ENCODE measurements around the gene COTL1.

Gene COTL1

GRCh38 chr16:84594725-84595038 is 23.2 kb downstream of the COTL1 start:
- no peak overlapping the region for H2BK12ac ChIP-seq (ENCODE audit: low read length in 2 of 2)
- peaks cover 28% of the 10 kb centered on the region for H3K4me1 ChIP-seq (ENCODE audit: control insufficient read depth, insufficient read depth, low read depth, low read length)
- peaks cover 31% of the 10 kb centered on the region for H3K79me1 ChIP-seq (replicated peaks; ENCODE audit: low read length, poor library complexity, severe bottlenecking)
- H3K4ac ChIP-seq (ENCODE audit: low read depth in 1 of 2, low read length in 2 of 2): no peak overlapping the region
- H2AFZ ChIP-seq (ENCODE audit: low read depth, low read length): no peak overlapping the region
- no peak overlapping the region for H2BK15ac ChIP-seq (ENCODE audit: low read depth, poor library complexity, severe bottlenecking)
- no peak for DNase-seq
- H3K14ac ChIP-seq (ENCODE audit: low read length in 2 of 2): no peak overlapping the region
- 83% methylated on average over 9 of the region's 9 CpGs for WGBS
- no peaks in the 10 kb centered on the region for H3K27me3 ChIP-seq (ENCODE audit: control insufficient read depth in 1 of 2, insufficient read depth in 1 of 2, low read length in 2 of 2)
- no peak overlapping the region for H3K4me2 ChIP-seq (ENCODE audit: low read length, poor library complexity, severe bottlenecking)
- H2AK5ac ChIP-seq (ENCODE audit: low read length, severe bottlenecking): no peak overlapping the region
- H3K18ac ChIP-seq (ENCODE audit: low read depth in 1 of 2, low read length in 2 of 2): no peak overlapping the region
- no peak overlapping the region for H3K23ac ChIP-seq (ENCODE audit: low read length in 2 of 2)
- H3K9me3 ChIP-seq (ENCODE audit: control insufficient read depth, low read length): no peaks in the 10 kb centered on the region
- no peak overlapping the region for H3K27ac ChIP-seq (ENCODE audit: low read length, poor library complexity, severe bottlenecking)
- no peak overlapping the region for H2BK120ac ChIP-seq (ENCODE audit: low read depth, low read length)
- H2BK5ac ChIP-seq (ENCODE audit: low read depth, low read length, poor library complexity, severe bottlenecking): no peak overlapping the region
- H4K91ac ChIP-seq (ENCODE audit: low read length): no peak overlapping the region
- H3K9ac ChIP-seq (ENCODE audit: low read length): no peak overlapping the region
- peaks cover 46% of the 10 kb centered on the region in 2 experiments for H3K36me3 ChIP-seq (ENCODE audit: control insufficient read depth in 1 of 2, insufficient read depth in 2 of 2, low read depth in 1 of 2, low read length in 2 of 2)
- no peak overlapping the region for H4K8ac ChIP-seq (ENCODE audit: low read length)
- no peak overlapping the region for H3K4me3 ChIP-seq (ENCODE audit: insufficient read depth in 1 of 2, low read depth in 1 of 2, low read length in 2 of 2)

- H2AK5ac ChIP-seq (ENCODE audit: low read length, severe bottlenecking): no peak overlapping the region
- H3K27me3 ChIP-seq (ENCODE audit: control insufficient read depth in 1 of 2, insufficient read depth in 1 of 2, low read length in 2 of 2): no peaks in the 10 kb centered on the region
- no peak overlapping the region for H2AFZ ChIP-seq (ENCODE audit: low read depth, low read length)
- no peak overlapping the region for H2BK15ac ChIP-seq (ENCODE audit: low read depth, poor library complexity, severe bottlenecking)
- no peak overlapping the region for H4K8ac ChIP-seq (ENCODE audit: low read length)
- no peak overlapping the region for H3K4me2 ChIP-seq (ENCODE audit: low read length, poor library complexity, severe bottlenecking)
- no peak overlapping the region for H2BK12ac ChIP-seq (ENCODE audit: low read length in 2 of 2)
- no peak overlapping the region for H2BK120ac ChIP-seq (ENCODE audit: low read depth, low read length)
- no peaks in the 10 kb centered on the region for H3K9me3 ChIP-seq (ENCODE audit: control insufficient read depth, low read length)
- H3K79me1 ChIP-seq (replicated peaks; ENCODE audit: low read length, poor library complexity, severe bottlenecking): peaks cover 37% of the 10 kb centered on the region
- H3K4me1 ChIP-seq (ENCODE audit: control insufficient read depth, insufficient read depth, low read depth, low read length): peaks cover 27% of the 10 kb centered on the region
- no peak overlapping the region for H3K4me3 ChIP-seq (ENCODE audit: insufficient read depth in 1 of 2, low read depth in 1 of 2, low read length in 2 of 2)
- no peak overlapping the region for H3K14ac ChIP-seq (ENCODE audit: low read length in 2 of 2)
- peaks cover 52% of the 10 kb centered on the region in 2 experiments for H3K36me3 ChIP-seq (ENCODE audit: control insufficient read depth in 1 of 2, insufficient read depth in 2 of 2, low read depth in 1 of 2, low read length in 2 of 2)
- no peak overlapping the region for H3K18ac ChIP-seq (ENCODE audit: low read depth in 1 of 2, low read length in 2 of 2)
- H3K27ac ChIP-seq (ENCODE audit: low read length, poor library complexity, severe bottlenecking): no peak overlapping the region
- no peak for DNase-seq
- 96% methylated on average over 23 of the region's 23 CpGs for WGBS
- no peak overlapping the region for H3K23ac ChIP-seq (ENCODE audit: low read length in 2 of 2)
- no peak overlapping the region for H4K91ac ChIP-seq (ENCODE audit: low read length)
- no peak overlapping the region for H2BK5ac ChIP-seq (ENCODE audit: low read depth, low read length, poor library complexity, severe bottlenecking)
- no peak overlapping the region for H3K9ac ChIP-seq (ENCODE audit: low read length)
- no peak overlapping the region for H3K4ac ChIP-seq (ENCODE audit: low read depth in 1 of 2, low read length in 2 of 2)
Measured at GRCh38 chr16:84593825-84594724, 23.8 kb downstream of the COTL1 start.

GRCh38 chr16:84592718-84593117 is 25.2 kb downstream of the COTL1 start:
- no peak overlapping the region for H3K4ac ChIP-seq (ENCODE audit: low read depth in 1 of 2, low read length in 2 of 2)
- no peak overlapping the region for H4K8ac ChIP-seq (ENCODE audit: low read length)
- no peak overlapping the region for H2AFZ ChIP-seq (ENCODE audit: low read depth, low read length)
- H2BK120ac ChIP-seq (ENCODE audit: low read depth, low read length): no peak overlapping the region
- H2AK5ac ChIP-seq (ENCODE audit: low read length, severe bottlenecking): no peak overlapping the region
- no peak overlapping the region for H3K4me3 ChIP-seq (ENCODE audit: insufficient read depth in 1 of 2, low read depth in 1 of 2, low read length in 2 of 2)
- no peak overlapping the region for H3K18ac ChIP-seq (ENCODE audit: low read depth in 1 of 2, low read length in 2 of 2)
- H3K4me1 ChIP-seq (ENCODE audit: control insufficient read depth, insufficient read depth, low read depth, low read length): peaks cover 15% of the 10 kb centered on the region
- no peak overlapping the region for H3K23ac ChIP-seq (ENCODE audit: low read length in 2 of 2)
- H3K9ac ChIP-seq (ENCODE audit: low read length): no peak overlapping the region
- no peaks in the 10 kb centered on the region for H3K9me3 ChIP-seq (ENCODE audit: control insufficient read depth, low read length)
- no peak overlapping the region for H2BK12ac ChIP-seq (ENCODE audit: low read length in 2 of 2)
- H3K14ac ChIP-seq (ENCODE audit: low read length in 2 of 2): no peak overlapping the region
- no peak overlapping the region for H2BK15ac ChIP-seq (ENCODE audit: low read depth, poor library complexity, severe bottlenecking)
- no peak for DNase-seq
- no peak overlapping the region for H2BK5ac ChIP-seq (ENCODE audit: low read depth, low read length, poor library complexity, severe bottlenecking)
- no peaks in the 10 kb centered on the region for H3K27me3 ChIP-seq (ENCODE audit: control insufficient read depth in 1 of 2, insufficient read depth in 1 of 2, low read length in 2 of 2)
- H3K79me1 ChIP-seq (replicated peaks; ENCODE audit: low read length, poor library complexity, severe bottlenecking): peaks cover 37% of the 10 kb centered on the region
- 84% methylated on average over 11 of the region's 11 CpGs for WGBS
- H3K4me2 ChIP-seq (ENCODE audit: low read length, poor library complexity, severe bottlenecking): no peak overlapping the region
- H4K91ac ChIP-seq (ENCODE audit: low read length): no peak overlapping the region
- H3K27ac ChIP-seq (ENCODE audit: low read length, poor library complexity, severe bottlenecking): no peak overlapping the region
- peaks cover 58 to 65% of the 10 kb centered on the region in 2 experiments for H3K36me3 ChIP-seq (ENCODE audit: control insufficient read depth in 1 of 2, insufficient read depth in 2 of 2, low read depth in 1 of 2, low read length in 2 of 2)

GRCh38 chr16:84589975-84590719 is 27.7 kb downstream of the COTL1 start:
- no peak for DNase-seq
- Histone ChIP-seq H4K91ac (ENCODE audit: low read length) (no peak overlapping the region), H2BK12ac (ENCODE audit: low read length in 2 of 2) (no peak overlapping the region), H2BK5ac (ENCODE audit: low read depth, low read length, poor library complexity, severe bottlenecking) (no peak overlapping the region), H3K36me3 (ENCODE audit: control insufficient read depth in 1 of 2, insufficient read depth in 2 of 2, low read depth in 1 of 2, low read length in 2 of 2) (peaks cover 53 to 73% of the 10 kb centered on the region in 2 experiments), H3K4me1 (ENCODE audit: control insufficient read depth, insufficient read depth, low read depth, low read length) (peaks cover 12% of the 10 kb centered on the region), H3K9me3 (ENCODE audit: control insufficient read depth, low read length) (no peaks in the 10 kb centered on the region), H3K27me3 (ENCODE audit: control insufficient read depth in 1 of 2, insufficient read depth in 1 of 2, low read length in 2 of 2) (no peaks in the 10 kb centered on the region), H3K18ac (ENCODE audit: low read depth in 1 of 2, low read length in 2 of 2) (no peak overlapping the region), H2BK120ac (ENCODE audit: low read depth, low read length) (no peak overlapping the region), H4K8ac (ENCODE audit: low read length) (no peak overlapping the region), H3K79me1 (replicated peaks; ENCODE audit: low read length, poor library complexity, severe bottlenecking) (peaks cover 33% of the 10 kb centered on the region), H3K4me2 (ENCODE audit: low read length, poor library complexity, severe bottlenecking) (no peak overlapping the region), H3K27ac (ENCODE audit: low read length, poor library complexity, severe bottlenecking) (no peak overlapping the region), H2AFZ (ENCODE audit: low read depth, low read length) (no peak overlapping the region), H2BK15ac (ENCODE audit: low read depth, poor library complexity, severe bottlenecking) (no peak overlapping the region), H3K14ac (ENCODE audit: low read length in 2 of 2) (no peak overlapping the region), H3K4me3 (ENCODE audit: insufficient read depth in 1 of 2, low read depth in 1 of 2, low read length in 2 of 2) (peak overlapping the region in 1 of 2 experiments; percentile 15), H3K9ac (ENCODE audit: low read length) (no peak overlapping the region), H2AK5ac (ENCODE audit: low read length, severe bottlenecking) (no peak overlapping the region), H3K23ac (ENCODE audit: low read length in 2 of 2) (no peak overlapping the region), H3K4ac (ENCODE audit: low read depth in 1 of 2, low read length in 2 of 2) (no peak overlapping the region)
- WGBS: 99% methylated on average over 23 of the region's 24 CpGs

Measured in mesenchymal stem cell (in vitro differentiated cells and primary cell).